ENCODE measurements around the gene ZNF236. TPM values are rescaled to one million over a fixed set of nuclear protein-coding genes. Genes with fewer than 3 reads are reported as not detected.

The ZNF236 gene
- total RNA-seq, 1 donor from 2014 or later, result 13.3 TPM

DNA sequence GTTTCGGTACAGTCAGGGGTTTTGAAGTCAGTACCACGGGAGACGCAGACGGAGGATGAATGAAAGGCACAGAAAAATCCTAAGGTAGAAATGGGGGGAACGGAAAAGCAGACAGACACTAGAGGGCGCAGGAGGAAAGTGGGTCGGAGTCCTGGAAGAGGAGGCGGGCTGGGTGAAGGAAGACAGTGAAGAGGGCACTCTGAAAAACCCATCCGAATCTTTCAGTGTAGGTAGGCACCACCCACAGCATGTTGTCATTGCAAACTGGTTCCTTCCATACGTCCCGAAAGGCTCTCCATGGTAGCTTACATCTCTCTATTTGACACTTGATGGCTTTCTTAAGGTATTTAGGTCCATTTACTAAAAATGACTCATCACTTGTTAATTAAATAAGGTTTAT is 18.5 kb upstream of the ZNF236 start:
- peak overlapping the region; percentile 77 for H3K4me2 ChIP-seq (ENCODE audit: low read length)
- no peaks in the 10 kb centered on the region for H3K9me3 ChIP-seq (ENCODE audit: insufficient read depth, low read depth, low read length)
- no peak for TF ChIP-seq EZH2 (IDR thresholded peaks at IDR 0.05; ENCODE audit: insufficient read depth, low read length)
- TF ChIP-seq, protein P1, sequence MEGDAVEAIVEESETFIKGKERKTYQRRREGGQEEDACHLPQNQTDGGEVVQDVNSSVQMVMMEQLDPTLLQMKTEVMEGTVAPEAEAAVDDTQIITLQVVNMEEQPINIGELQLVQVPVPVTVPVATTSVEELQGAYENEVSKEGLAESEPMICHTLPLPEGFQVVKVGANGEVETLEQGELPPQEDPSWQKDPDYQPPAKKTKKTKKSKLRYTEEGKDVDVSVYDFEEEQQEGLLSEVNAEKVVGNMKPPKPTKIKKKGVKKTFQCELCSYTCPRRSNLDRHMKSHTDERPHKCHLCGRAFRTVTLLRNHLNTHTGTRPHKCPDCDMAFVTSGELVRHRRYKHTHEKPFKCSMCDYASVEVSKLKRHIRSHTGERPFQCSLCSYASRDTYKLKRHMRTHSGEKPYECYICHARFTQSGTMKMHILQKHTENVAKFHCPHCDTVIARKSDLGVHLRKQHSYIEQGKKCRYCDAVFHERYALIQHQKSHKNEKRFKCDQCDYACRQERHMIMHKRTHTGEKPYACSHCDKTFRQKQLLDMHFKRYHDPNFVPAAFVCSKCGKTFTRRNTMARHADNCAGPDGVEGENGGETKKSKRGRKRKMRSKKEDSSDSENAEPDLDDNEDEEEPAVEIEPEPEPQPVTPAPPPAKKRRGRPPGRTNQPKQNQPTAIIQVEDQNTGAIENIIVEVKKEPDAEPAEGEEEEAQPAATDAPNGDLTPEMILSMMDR (IDR thresholded peaks at IDR 0.05; ENCODE audit: insufficient read depth, low read depth, low read length), result peak; percentile 71
- DNase-seq (ENCODE audit: low read depth) (peak; percentile 29), FAIRE-seq (peak; percentile 9)
- no peaks in the 10 kb centered on the region for H3K36me3 ChIP-seq (ENCODE audit: insufficient read depth, low read length)
- H3K9ac ChIP-seq (ENCODE audit: low read length), result no peak overlapping the region
- H3K79me2 ChIP-seq (ENCODE audit: insufficient read depth, low read length), result no peaks in the 10 kb centered on the region
- Mint-ChIP-seq H3K9me3 (ENCODE audit: unreplicated experiment) (no peaks in the 10 kb centered on the region), H3K36me3 (ENCODE audit: low read depth, unreplicated experiment) (peaks cover 3% of the 10 kb centered on the region), H3K27me3 (ENCODE audit: low read depth, unreplicated experiment) (no peaks in the 10 kb centered on the region), H3K27ac (ENCODE audit: unreplicated experiment) (no peak overlapping the region), H3K4me1 (ENCODE audit: low read depth, unreplicated experiment) (peaks cover 10% of the 10 kb centered on the region), H3K4me3 (ENCODE audit: unreplicated experiment) (no peak overlapping the region)
- no peaks in the 10 kb centered on the region for H3K27me3 ChIP-seq (ENCODE audit: insufficient read depth, low read length)
- no peaks in the 10 kb centered on the region for H4K20me1 ChIP-seq (ENCODE audit: insufficient read depth, low read length)
- peak overlapping the region; percentile 66 for H2AFZ ChIP-seq (ENCODE audit: low read depth, low read length)
- H3K4me3 ChIP-seq (ENCODE audit: insufficient read depth, low read depth, low read length), result no peak overlapping the region
- H3K27ac ChIP-seq (ENCODE audit: low read depth, low read length), result no peak overlapping the region
- H3K4me1 ChIP-seq (ENCODE audit: insufficient read depth, low read length), result peaks cover 3% of the 10 kb centered on the region

DNA sequence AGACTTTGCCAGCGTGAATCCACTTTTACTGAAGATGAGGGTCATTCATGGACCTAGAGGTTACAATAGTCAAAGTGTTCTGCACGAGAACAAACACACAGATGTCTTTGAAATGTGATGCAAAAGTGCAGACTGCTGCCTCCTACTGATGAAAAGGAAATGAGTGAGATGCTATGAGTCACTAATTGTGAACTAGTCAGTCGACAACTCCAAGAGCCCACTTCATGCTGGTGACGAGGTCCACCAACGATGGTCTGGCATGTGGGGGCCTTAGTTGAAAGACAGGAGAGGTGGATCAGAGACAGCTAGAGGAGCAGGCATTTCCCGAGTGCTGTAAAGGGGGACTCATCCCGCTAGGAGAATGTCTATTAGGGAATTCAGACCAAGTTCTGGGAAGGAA is 17.1 kb upstream of the ZNF236 start:
- peaks cover 7% of the 10 kb centered on the region for H3K36me3 Mint-ChIP-seq (ENCODE audit: low read depth, unreplicated experiment)
- no peaks in the 10 kb centered on the region for H3K79me2 ChIP-seq (ENCODE audit: insufficient read depth, low read length)
- peak; percentile 34 for DNase-seq (ENCODE audit: low read depth)
- TF ChIP-seq EZH2 (IDR thresholded peaks at IDR 0.05; ENCODE audit: insufficient read depth, low read length), result no peak
- TF ChIP-seq, protein P1 (IDR thresholded peaks at IDR 0.05; ENCODE audit: insufficient read depth, low read depth, low read length), result peak; percentile 21
- no peak overlapping the region for H3K27ac Mint-ChIP-seq (ENCODE audit: unreplicated experiment)
- H3K4me2 ChIP-seq (ENCODE audit: low read length), result no peak overlapping the region
- no peaks in the 10 kb centered on the region for H4K20me1 ChIP-seq (ENCODE audit: insufficient read depth, low read length)
- no peaks in the 10 kb centered on the region for H3K9me3 Mint-ChIP-seq (ENCODE audit: unreplicated experiment)
- H3K4me1 Mint-ChIP-seq (ENCODE audit: low read depth, unreplicated experiment), result peaks cover 10% of the 10 kb centered on the region
- no peak overlapping the region for H2AFZ ChIP-seq (ENCODE audit: low read depth, low read length)
- no peaks in the 10 kb centered on the region for H3K27me3 Mint-ChIP-seq (ENCODE audit: low read depth, unreplicated experiment)
- H3K4me3 ChIP-seq (ENCODE audit: insufficient read depth, low read depth, low read length), result no peak overlapping the region
- H3K27ac ChIP-seq (ENCODE audit: low read depth, low read length), result no peak overlapping the region
- peaks cover 3% of the 10 kb centered on the region for H3K4me1 ChIP-seq (ENCODE audit: insufficient read depth, low read length)
- H3K9me3 ChIP-seq (ENCODE audit: insufficient read depth, low read depth, low read length), result no peaks in the 10 kb centered on the region
- no peak overlapping the region for H3K4me3 Mint-ChIP-seq (ENCODE audit: unreplicated experiment)
- no peaks in the 10 kb centered on the region for H3K27me3 ChIP-seq (ENCODE audit: insufficient read depth, low read length)
- FAIRE-seq, result no peak
- no peak overlapping the region for H3K9ac ChIP-seq (ENCODE audit: low read length)
- H3K36me3 ChIP-seq (ENCODE audit: insufficient read depth, low read length), result no peaks in the 10 kb centered on the region

DNA sequence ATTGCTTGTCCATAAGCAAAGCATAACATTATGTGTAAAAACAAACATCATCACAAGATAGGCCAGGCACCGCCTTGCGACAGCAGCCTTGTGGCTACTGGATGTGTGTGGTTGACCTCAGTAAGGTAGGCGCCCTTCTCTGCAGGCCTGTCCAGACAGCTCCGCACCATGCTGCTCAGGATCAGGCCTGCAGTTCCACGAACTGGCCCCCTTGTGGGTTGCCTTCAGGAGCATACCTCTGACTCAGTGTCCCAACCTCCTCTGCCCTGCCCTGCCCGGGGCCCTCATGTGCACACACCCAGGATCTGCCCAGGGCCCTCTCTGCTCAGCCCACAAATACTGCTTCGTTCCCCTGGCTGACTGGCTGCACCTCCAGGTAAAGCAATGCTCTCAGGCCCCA is 16.1 kb upstream of the ZNF236 start:
- Mint-ChIP-seq H3K4me1 (ENCODE audit: low read depth, unreplicated experiment) (peaks cover 10% of the 10 kb centered on the region), H3K27me3 (ENCODE audit: low read depth, unreplicated experiment) (no peaks in the 10 kb centered on the region), H3K9me3 (ENCODE audit: unreplicated experiment) (no peaks in the 10 kb centered on the region), H3K36me3 (ENCODE audit: low read depth, unreplicated experiment) (peaks cover 7% of the 10 kb centered on the region), H3K27ac (ENCODE audit: unreplicated experiment) (no peak overlapping the region), H3K4me3 (ENCODE audit: unreplicated experiment) (no peak overlapping the region)
- Histone ChIP-seq H3K9ac (ENCODE audit: low read length) (no peak overlapping the region), H3K4me2 (ENCODE audit: low read length) (no peak overlapping the region), H3K36me3 (ENCODE audit: insufficient read depth, low read length) (no peaks in the 10 kb centered on the region), H4K20me1 (ENCODE audit: insufficient read depth, low read length) (no peaks in the 10 kb centered on the region), H3K9me3 (ENCODE audit: insufficient read depth, low read depth, low read length) (no peaks in the 10 kb centered on the region), H3K4me1 (ENCODE audit: insufficient read depth, low read length) (peaks cover 3% of the 10 kb centered on the region), H3K4me3 (ENCODE audit: insufficient read depth, low read depth, low read length) (no peak overlapping the region), H3K27me3 (ENCODE audit: insufficient read depth, low read length) (no peaks in the 10 kb centered on the region), H2AFZ (ENCODE audit: low read depth, low read length) (no peak overlapping the region), H3K79me2 (ENCODE audit: insufficient read depth, low read length) (no peaks in the 10 kb centered on the region), H3K27ac (ENCODE audit: low read depth, low read length) (no peak overlapping the region)
- no peak for DNase-seq (ENCODE audit: low read depth)
- FAIRE-seq, result no peak
- TF ChIP-seq, protein P1 (IDR thresholded peaks at IDR 0.05; ENCODE audit: insufficient read depth, low read depth, low read length), result no peak
- no peak for TF ChIP-seq EZH2 (IDR thresholded peaks at IDR 0.05; ENCODE audit: insufficient read depth, low read length)
